Common myeloid progenitor, CD34-positive (primary cell): Measurements from ENCODE around the gene CLEC19A.

ENCODE experiments used
- CTCF ChIA-PET: fragments of 350-600 bp; sonication (Branson Sonifier 250); formaldehyde crosslinking; loops from one replicate; lab custom pipeline; 2021; ENCODE audit warnings: antibody characterized with exemption; lab: Charles Lee
- POLR2A ChIA-PET: fragments of 350-600 bp; sonication (Branson Sonifier 250); formaldehyde crosslinking; loops from one replicate; lab custom pipeline; 2021; ENCODE audit warnings: antibody characterized with exemption; lab: Charles Lee
- DNase-seq, 3 donors: peaks; one replicate each; pipeline versions ENCODE4 v3.0.0 to v3.0.0-alpha.2; 2013
- H3K27ac ChIP-seq, 2 experiments: 1 replicate in 1 of 2; 2 replicates in 1 of 2; pipeline ENCODE4 v1.7.0; 2013; ENCODE audit warnings: inconsistent platforms in 2 of 2, low read length in 2 of 2, mild to moderate bottlenecking in 2 of 2, low read depth in 1 of 2, moderate library complexity in 1 of 2; ENCODE audit not compliant: severe bottlenecking in 2 of 2, insufficient read depth in 1 of 2, poor library complexity in 1 of 2
- H3K27me3 ChIP-seq, 5 experiments: replicated peaks in 2 of 5; 1 replicate in 3 of 5; 2 replicates in 2 of 5; pipeline versions ENCODE4 v1.6.1 to v1.7.0; 2013; ENCODE audit warnings: low read length in 4 of 5, mild to moderate bottlenecking in 2 of 5, moderate library complexity in 2 of 5, inconsistent platforms in 1 of 5; ENCODE audit not compliant: insufficient read depth in 5 of 5, control insufficient read depth in 4 of 5
- H3K36me3 ChIP-seq, 4 experiments: 1 replicate in 2 of 4; 2 replicates in 2 of 4; pipeline versions ENCODE4 v1.6.1 to v1.7.0; 2013; ENCODE audit warnings: low read length in 3 of 4, control low read depth in 1 of 4, mild to moderate bottlenecking in 1 of 4; ENCODE audit not compliant: control insufficient read depth in 4 of 4, insufficient read depth in 4 of 4
- H3K4me1 ChIP-seq, 4 experiments: 1 replicate in 3 of 4; 2 replicates in 1 of 4; pipeline versions ENCODE4 v1.6.1 to v1.7.1; 2013; ENCODE audit warnings: low read length in 3 of 4, mild to moderate bottlenecking in 3 of 4, control low read depth in 1 of 4, inconsistent platforms in 1 of 4, moderate library complexity in 1 of 4; ENCODE audit not compliant: control insufficient read depth in 4 of 4, insufficient read depth in 4 of 4; ENCODE audit errors: control extremely low read depth in 1 of 4
- H3K4me3 ChIP-seq, 7 experiments: 1 replicate in 4 of 7; 2 replicates in 3 of 7; pipeline versions ENCODE4 v1.5.1 to v1.7.0; 2013; ENCODE audit warnings: mild to moderate bottlenecking in 7 of 7, low read length in 6 of 7, moderate library complexity in 6 of 7, inconsistent platforms in 2 of 7, low read depth in 2 of 7, control low read depth in 1 of 7; ENCODE audit not compliant: insufficient read depth in 4 of 7, control insufficient read depth in 1 of 7; ENCODE audit errors: extremely low read depth in 1 of 7
- H3K9me3 ChIP-seq, 5 experiments: 1 replicate in 4 of 5; 2 replicates in 1 of 5; pipeline versions ENCODE4 v1.6.1 to v1.7.1; 2013; ENCODE audit warnings: low read length in 4 of 5, mild to moderate bottlenecking in 2 of 5, inconsistent platforms in 1 of 5, low read depth in 1 of 5, moderate library complexity in 1 of 5; ENCODE audit not compliant: control insufficient read depth in 4 of 5, insufficient read depth in 2 of 5; ENCODE audit errors: control extremely low read depth in 1 of 5
- WGBS: methylation state at CpG from one replicate; pipeline ENCODE4 v1.1.5; 2013; ENCODE audit not compliant: insufficient coverage; 5-methylcytosine and 5-hydroxymethylcytosine counted together

CLEC19A gene

GRCh38 chr16:19284207-19284606 lies 1.3 kb upstream of the CLEC19A start:
- Histone ChIP-seq H3K4me3 (no peak overlapping the region), H3K27ac (no peak overlapping the region), H3K27me3 (peaks cover 0 to 2% (median 0%) of the 10 kb centered on the region in 5 experiments), H3K9me3 (no peaks in the 10 kb centered on the region), H3K4me1 (no peaks in the 10 kb centered on the region), H3K36me3 (no peaks in the 10 kb centered on the region)
- no peak for DNase-seq
- 71% methylated on average over 1 of the region's 1 CpG for WGBS
- POLR2A ChIA-PET = no interaction called here
- CTCF ChIA-PET = no interaction called here

DNA sequence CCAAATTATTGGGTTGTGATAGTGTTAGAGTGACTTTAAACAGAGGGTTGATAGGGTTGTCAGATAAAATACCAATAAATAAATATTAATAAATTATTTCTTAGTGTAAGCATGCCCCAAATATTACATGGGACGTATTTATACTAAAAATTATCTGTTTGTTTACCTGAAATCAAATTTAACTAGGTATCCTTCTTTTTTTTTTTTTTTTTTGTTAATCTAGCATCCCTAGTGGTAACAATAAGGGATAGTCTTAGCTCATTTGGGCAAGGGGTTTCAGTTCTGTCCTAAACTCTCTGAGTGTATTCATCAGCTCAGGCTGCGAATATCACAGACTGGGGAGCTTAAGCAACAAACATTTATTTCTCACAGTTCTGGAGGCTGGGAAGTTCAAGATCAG lies 1.3 kb downstream of the CLEC19A start:
- DNase-seq = no peak
- H3K4me1 ChIP-seq = no peaks in the 10 kb centered on the region
- H3K27ac ChIP-seq = no peak overlapping the region
- CTCF ChIA-PET = no interaction called here
- POLR2A ChIA-PET = no interaction called here
- WGBS = 92% methylated on average over 1 of the region's 2 CpGs
- H3K4me3 ChIP-seq = no peak overlapping the region
- peaks cover 0 to 2% (median 0%) of the 10 kb centered on the region in 5 experiments for H3K27me3 ChIP-seq
- H3K36me3 ChIP-seq = no peaks in the 10 kb centered on the region
- H3K9me3 ChIP-seq = no peaks in the 10 kb centered on the region

DNA sequence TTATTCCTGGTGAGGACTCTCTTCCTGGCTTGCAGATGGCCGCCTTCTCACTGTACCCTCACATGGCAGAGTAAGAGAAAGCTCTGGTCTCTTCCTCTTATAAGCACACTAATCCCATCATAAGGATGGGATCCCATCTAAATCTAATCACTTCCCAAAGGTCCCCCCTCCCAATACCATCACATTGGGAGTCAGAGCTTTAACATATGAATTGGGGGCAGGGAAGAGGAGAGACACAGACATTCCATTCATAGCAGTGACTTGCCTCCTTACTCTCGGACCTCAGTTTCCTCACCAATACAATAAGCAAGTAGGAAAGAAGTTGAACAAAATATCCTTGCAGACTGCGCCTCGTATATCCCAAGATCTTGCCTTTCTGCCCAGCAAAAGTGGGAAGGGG lies 1.7 kb downstream of the CLEC19A start:
- Histone ChIP-seq H3K4me3 (no peak overlapping the region), H3K27me3 (peaks cover 0 to 2% (median 0%) of the 10 kb centered on the region in 5 experiments), H3K27ac (no peak overlapping the region), H3K9me3 (no peaks in the 10 kb centered on the region), H3K36me3 (no peaks in the 10 kb centered on the region), H3K4me1 (no peaks in the 10 kb centered on the region)
- WGBS = 96% methylated on average over 3 of the region's 4 CpGs
- POLR2A ChIA-PET = no interaction called here
- CTCF ChIA-PET = no interaction called here
- no peak for DNase-seq

GRCh38 chr16:19288872-19289799 lies 3.6 kb downstream of the CLEC19A start:
- Histone ChIP-seq H3K4me1 (no peaks in the 10 kb centered on the region), H3K27ac (no peak overlapping the region)

DNA sequence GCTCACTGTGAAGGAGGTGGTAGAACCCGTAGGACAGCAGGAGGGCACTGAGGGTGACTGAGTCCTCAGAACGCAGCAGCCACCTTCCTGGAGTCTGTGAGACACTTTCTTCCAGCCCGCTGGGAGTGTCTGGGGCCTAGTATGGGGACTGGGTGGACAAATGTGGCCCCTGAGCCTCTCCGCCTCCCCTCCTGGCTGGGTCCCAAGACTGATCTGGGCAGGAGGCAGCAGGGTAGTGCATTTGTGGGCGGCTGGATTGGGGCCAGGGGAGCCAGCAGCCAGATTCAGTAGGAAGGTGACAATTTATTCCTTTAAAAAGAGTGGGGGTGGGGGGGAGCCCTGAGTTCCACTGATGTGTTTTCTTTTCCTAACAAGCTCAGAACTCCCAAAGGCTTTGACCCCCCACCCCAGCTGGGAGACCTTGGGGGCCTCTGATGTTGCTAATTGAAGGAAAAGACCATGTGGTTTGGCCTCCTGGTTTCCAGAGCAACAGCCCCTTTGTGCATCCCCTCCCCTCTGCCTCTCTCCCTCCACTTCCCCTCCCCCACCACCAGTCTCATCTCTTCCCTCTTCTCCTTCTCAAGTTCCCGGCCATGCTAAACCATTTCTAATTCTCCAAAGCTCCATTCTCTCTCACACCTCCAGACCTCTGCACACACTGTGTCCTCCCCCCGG lies 4.4 kb downstream of the CLEC19A start:
- Histone ChIP-seq H3K27me3 (peaks cover 0 to 4% (median 2%) of the 10 kb centered on the region in 5 experiments), H3K9me3 (no peaks in the 10 kb centered on the region), H3K36me3 (no peaks in the 10 kb centered on the region), H3K4me1 (no peaks in the 10 kb centered on the region), H3K27ac (no peak overlapping the region), H3K4me3 (no peak overlapping the region)
- ChIA-PET CTCF (no interaction called here), POLR2A (no interaction called here)
- WGBS = 69% methylated on average over 4 of the region's 7 CpGs
- no peak for DNase-seq

More at GRCh38 chr16:19288872-19289799, 3.6 kb downstream of the CLEC19A start:
- Histone ChIP-seq H3K4me3 (no peak overlapping the region), H3K27me3 (peaks cover 0 to 2% (median 2%) of the 10 kb centered on the region in 5 experiments), H3K36me3 (no peaks in the 10 kb centered on the region), H3K9me3 (no peaks in the 10 kb centered on the region)
- ChIA-PET CTCF (interaction anchor here (1.3 kb wide), 1 partner anchor 83 kb away, joined by 4 read pairs; no protein-coding TSS in a partner anchor), POLR2A (no interaction called here)
- WGBS = 93% methylated on average over 5 of the region's 7 CpGs
- DNase-seq = no peak

DNA sequence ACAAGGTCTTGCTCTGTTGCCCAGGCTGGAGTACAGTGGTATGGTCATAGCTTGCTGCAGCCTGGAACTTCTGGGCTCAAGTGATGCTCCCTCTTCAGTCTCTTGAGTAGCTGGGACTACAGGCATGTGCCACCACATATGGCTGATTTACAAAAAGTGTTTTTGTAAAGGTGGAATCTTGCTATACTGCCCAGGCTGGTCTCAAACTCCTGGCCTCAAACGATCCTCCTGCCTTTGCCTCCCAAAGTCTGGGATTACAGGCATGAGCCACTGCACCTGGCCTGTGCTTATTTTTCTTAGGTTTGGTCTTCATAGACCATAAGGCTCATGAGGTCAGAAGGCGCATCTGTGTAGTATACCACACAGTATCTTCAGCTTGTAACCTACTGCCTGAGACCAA lies 5.3 kb downstream of the CLEC19A start:
- no peak for DNase-seq
- whole genome bisulfite sequencing = 78% methylated on average over 1 of the region's 2 CpGs
- no peaks in the 10 kb centered on the region for H3K4me1 ChIP-seq
- ChIA-PET CTCF (no interaction called here), POLR2A (no interaction called here)
- no peaks in the 10 kb centered on the region for H3K36me3 ChIP-seq
- H3K4me3 ChIP-seq = no peak overlapping the region
- H3K27me3 ChIP-seq = peaks cover 0 to 5% (median 2%) of the 10 kb centered on the region in 5 experiments
- no peaks in the 10 kb centered on the region for H3K9me3 ChIP-seq
- no peak overlapping the region for H3K27ac ChIP-seq

- no peak overlapping the region for H3K4me3 ChIP-seq
- peak; percentile 14 to 60 (median 54) for DNase-seq
- H3K4me1 ChIP-seq = no peaks in the 10 kb centered on the region
- no peaks in the 10 kb centered on the region for H3K9me3 ChIP-seq
- POLR2A ChIA-PET = no interaction called here
- CTCF ChIA-PET = no interaction called here
- H3K27me3 ChIP-seq = peaks cover 0 to 5% (median 2%) of the 10 kb centered on the region in 5 experiments
- no peaks in the 10 kb centered on the region for H3K36me3 ChIP-seq
- WGBS = 25% methylated on average over 1 of the region's 4 CpGs
- H3K27ac ChIP-seq = no peak overlapping the region
These were observed 5.9 kb downstream of the CLEC19A start for GRCh38 chr16:19291475-19291874.
